ENCODE measurements around the gene PNRC1. TPM values are rescaled to one million over a fixed set of nuclear protein-coding genes. Genes with fewer than 3 reads are reported as not detected.
A peak's percentile ranks its signal among the peaks of the same experiment; 100 is the strongest.

PNRC1 gene
- total and polyA plus RNA-seq, 10 donors: 73.1 to 350 (median 309) TPM

- Histone ChIP-seq H3K27me3 (replicated peaks in 1 of 7) (no peaks in the 10 kb centered on the region), H3K4me3 (no peak overlapping the region), H3K27ac (no peak overlapping the region), H3K4me1 (no peaks in the 10 kb centered on the region), H3K36me3 (no peaks in the 10 kb centered on the region), H3K9me3 (no peaks in the 10 kb centered on the region)
- TF ChIP-seq POLR2AphosphoS5 (IDR thresholded peaks at IDR 0.05) (no peak), CTCF (IDR thresholded peaks at IDR 0.05 in 8 of 11, conservative IDR thresholded peaks at IDR 0.05 in 3 of 11) (no peak), POLR2A (IDR thresholded peaks at IDR 0.05) (no peak)
- 90 to 98% (median 98%) methylated on average over 2 of the region's 2 CpGs for WGBS, 5 donors
- intact Hi-C loops (cut with DNase I; ENCODE audit: low total_unique reads): no loop called here
- no peak for DNase-seq
Measured at GRCh38 chr6:89100114-89100513, 19.6 kb downstream of the PNRC1 start.

- TF ChIP-seq CTCF (IDR thresholded peaks at IDR 0.05 in 8 of 11, conservative IDR thresholded peaks at IDR 0.05 in 3 of 11) (no peak), POLR2A (IDR thresholded peaks at IDR 0.05) (no peak), POLR2AphosphoS5 (IDR thresholded peaks at IDR 0.05) (no peak)
- intact Hi-C loops (cut with DNase I; ENCODE audit: low total_unique reads): no loop called here
- no peaks in the 10 kb centered on the region for H3K4me1 ChIP-seq
Measured at GRCh38 chr6:89110284-89110683, 29.7 kb downstream of the PNRC1 start.

DNA sequence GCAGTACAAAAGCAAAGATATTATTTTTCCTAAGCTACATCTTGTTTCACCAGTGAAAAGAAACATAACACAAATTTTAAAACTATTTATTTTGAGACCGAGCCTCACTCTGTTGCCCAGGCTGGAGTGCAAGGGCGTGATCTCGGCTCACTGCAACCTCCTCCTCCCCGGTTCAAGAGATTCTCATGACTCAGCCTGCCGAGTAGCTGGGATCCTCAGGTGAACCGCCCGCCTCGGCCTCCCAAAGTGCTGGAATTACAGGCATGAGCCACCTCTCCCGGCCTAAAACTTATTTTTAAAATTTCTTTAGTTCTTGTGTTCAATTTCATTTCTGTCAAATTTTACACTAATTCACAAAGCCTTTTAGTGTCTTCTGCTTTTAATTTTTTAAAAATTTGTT lies 31.4 kb downstream of the PNRC1 start:
- TF ChIP-seq POLR2AphosphoS5 (IDR thresholded peaks at IDR 0.05): no peak
- no peak for TF ChIP-seq POLR2A (IDR thresholded peaks at IDR 0.05)
- no peak for TF ChIP-seq CTCF (IDR thresholded peaks at IDR 0.05 in 8 of 11, conservative IDR thresholded peaks at IDR 0.05 in 3 of 11)
- H3K36me3 ChIP-seq: no peaks in the 10 kb centered on the region
- peaks cover 3 to 8% (median 5%) of the 10 kb centered on the region in 6 donors for H3K4me1 ChIP-seq
- no peak overlapping the region for H3K27ac ChIP-seq
- no peaks in the 10 kb centered on the region for H3K9me3 ChIP-seq
- 94 to 99% (median 98%) methylated on average over 9 of the region's 9 CpGs for WGBS, 5 donors
- intact Hi-C loops (cut with DNase I; ENCODE audit: low total_unique reads): no loop called here
- no peak for DNase-seq
- no peak overlapping the region for H3K4me3 ChIP-seq
- H3K27me3 ChIP-seq (replicated peaks in 1 of 7): peaks cover 0 to 6% (median 0%) of the 10 kb centered on the region in 7 donors

More at GRCh38 chr6:89110284-89110683, 29.7 kb downstream of the PNRC1 start:
- 84 to 98% (median 89%) methylated on average over 3 of the region's 3 CpGs for WGBS, 5 donors
- Histone ChIP-seq H3K27me3 (replicated peaks in 1 of 7) (no peaks in the 10 kb centered on the region), H3K9me3 (no peaks in the 10 kb centered on the region), H3K36me3 (no peaks in the 10 kb centered on the region), H3K27ac (no peak overlapping the region), H3K4me3 (no peak overlapping the region)
- DNase-seq: no peak

DNA sequence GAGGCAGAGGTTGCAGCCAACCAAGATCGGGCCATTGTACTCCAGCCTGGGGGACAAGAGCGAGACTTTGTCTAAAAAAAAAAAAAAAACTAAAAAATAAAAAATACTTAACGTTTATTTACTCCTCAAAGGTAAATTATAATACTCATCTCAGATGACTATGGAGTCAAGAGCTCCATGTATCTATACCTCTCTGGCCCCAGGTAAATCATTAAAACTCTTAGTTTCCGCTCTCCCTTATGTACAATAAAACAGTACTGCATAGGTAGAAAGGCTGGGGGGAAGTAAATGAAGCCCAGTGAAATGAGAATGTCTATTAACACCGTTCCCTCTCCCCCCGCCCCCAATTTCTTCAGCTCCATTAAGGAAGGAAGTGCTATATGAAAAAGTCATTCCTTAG lies 36.2 kb downstream of the PNRC1 start:
- H3K27ac ChIP-seq: no peak overlapping the region
- intact Hi-C loops (cut with DNase I; ENCODE audit: low total_unique reads): no loop called here
- H3K4me1 ChIP-seq: peaks cover 6 to 24% (median 13%) of the 10 kb centered on the region in 6 donors
- no peak for DNase-seq
- no peaks in the 10 kb centered on the region for H3K36me3 ChIP-seq
- no peaks in the 10 kb centered on the region for H3K9me3 ChIP-seq
- 63 to 68% (median 67%) methylated on average over 6 of the region's 6 CpGs for WGBS, 5 donors
- peaks cover 0 to 18% (median 0%) of the 10 kb centered on the region in 7 donors for H3K27me3 ChIP-seq (replicated peaks in 1 of 7)
- peak overlapping the region in 4 of 8 donors; percentile 62 to 77 (median 69) for H3K4me3 ChIP-seq
- TF ChIP-seq POLR2AphosphoS5 (IDR thresholded peaks at IDR 0.05) (no peak), CTCF (IDR thresholded peaks at IDR 0.05 in 8 of 11, conservative IDR thresholded peaks at IDR 0.05 in 3 of 11) (no peak), POLR2A (IDR thresholded peaks at IDR 0.05) (no peak)
